Panc1 (cell line): ENCODE measurements around the gene FBXW7.

ENCODE experiments used
- POLR2AphosphoS5 ChIP-seq: IDR thresholded peaks from 2 replicates; pipeline ENCODE4 v1.6.1; 2012; ENCODE audit warnings: mild to moderate bottlenecking, low read depth, low read length, moderate library complexity
- TF ChIP-seq, protein P1 (sequence below): fragments of 450-650 bp; IDR thresholded peaks from 2 replicates; pipeline ENCODE4 v1.5.1; 2017; ENCODE audit warnings: mild to moderate bottlenecking

DNA sequence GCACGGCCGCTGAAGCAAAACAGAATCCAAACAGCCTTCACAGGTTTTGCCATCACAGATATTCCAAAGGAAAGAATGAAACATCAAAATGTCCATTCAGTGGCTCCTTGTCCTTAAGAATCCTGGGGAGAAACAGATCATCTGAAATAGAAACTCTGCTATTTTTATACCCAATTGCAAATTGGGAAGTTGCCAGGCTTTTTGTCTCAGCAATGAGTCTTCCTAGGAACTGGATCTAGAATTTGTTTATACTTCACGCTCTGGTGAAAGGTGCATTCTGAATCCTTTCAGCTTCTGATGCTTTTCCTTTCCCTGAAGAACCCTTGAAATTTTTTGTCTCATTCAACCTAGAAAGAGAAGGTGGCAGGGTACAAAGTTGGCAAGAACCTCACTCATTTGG is 218.9 kb downstream of the FBXW7 start:
- TF ChIP-seq, protein P1, sequence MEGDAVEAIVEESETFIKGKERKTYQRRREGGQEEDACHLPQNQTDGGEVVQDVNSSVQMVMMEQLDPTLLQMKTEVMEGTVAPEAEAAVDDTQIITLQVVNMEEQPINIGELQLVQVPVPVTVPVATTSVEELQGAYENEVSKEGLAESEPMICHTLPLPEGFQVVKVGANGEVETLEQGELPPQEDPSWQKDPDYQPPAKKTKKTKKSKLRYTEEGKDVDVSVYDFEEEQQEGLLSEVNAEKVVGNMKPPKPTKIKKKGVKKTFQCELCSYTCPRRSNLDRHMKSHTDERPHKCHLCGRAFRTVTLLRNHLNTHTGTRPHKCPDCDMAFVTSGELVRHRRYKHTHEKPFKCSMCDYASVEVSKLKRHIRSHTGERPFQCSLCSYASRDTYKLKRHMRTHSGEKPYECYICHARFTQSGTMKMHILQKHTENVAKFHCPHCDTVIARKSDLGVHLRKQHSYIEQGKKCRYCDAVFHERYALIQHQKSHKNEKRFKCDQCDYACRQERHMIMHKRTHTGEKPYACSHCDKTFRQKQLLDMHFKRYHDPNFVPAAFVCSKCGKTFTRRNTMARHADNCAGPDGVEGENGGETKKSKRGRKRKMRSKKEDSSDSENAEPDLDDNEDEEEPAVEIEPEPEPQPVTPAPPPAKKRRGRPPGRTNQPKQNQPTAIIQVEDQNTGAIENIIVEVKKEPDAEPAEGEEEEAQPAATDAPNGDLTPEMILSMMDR: no peak
- TF ChIP-seq POLR2AphosphoS5: no peak
